H1 (cell line): ENCODE measurements around the gene GBGT1. TPM values are rescaled to one million over a fixed set of nuclear protein-coding genes. Genes with fewer than 3 reads are reported as not detected.

Source experiments
- JUN ChIP-seq: IDR thresholded peaks from 2 replicates; pipeline ENCODE4 v1.6.1; 2011; ENCODE audit warnings: low read depth, mild to moderate bottlenecking, improper control_type of control experiment, low read length
- PHF8 ChIP-seq: fragments of 200-600 bp; sonication (generic); conservative IDR thresholded peaks from 2 replicates; pipeline ENCODE4 v1.7.1; 2012; ENCODE audit warnings: low read depth, mild to moderate bottlenecking, inconsistent platforms, low read length, moderate library complexity
- RXRA ChIP-seq: IDR thresholded peaks from 2 replicates; pipeline ENCODE4 v1.6.1; 2011; ENCODE audit warnings: low read depth, mild to moderate bottlenecking, low read length, moderate library complexity; ENCODE audit not compliant: insufficient read depth
- SAP30 ChIP-seq: fragments of 300-600 bp; sonication (generic); IDR thresholded peaks from 2 replicates; pipeline ENCODE4 v1.7.1; 2012; ENCODE audit warnings: low read length, moderate library complexity, mild to moderate bottlenecking, inconsistent platforms; ENCODE audit not compliant: insufficient read depth, insufficient replicate concordance
- SIX5 ChIP-seq: IDR thresholded peaks from 2 replicates; pipeline ENCODE4 v1.6.1; 2011; ENCODE audit warnings: mild to moderate bottlenecking, low read depth, low read length
- TBP ChIP-seq: IDR thresholded peaks from 2 replicates; pipeline ENCODE4 v1.6.1; 2011; ENCODE audit warnings: low read depth, low read length, improper control_type of control experiment
- ZNF274 ChIP-seq: IDR thresholded peaks from 2 replicates; pipeline ENCODE4 v1.7.0; 2012; ENCODE audit warnings: low read length, borderline replicate concordance; ENCODE audit errors: extremely low read depth
- polyA plus RNA-seq, 7 experiments: library from polyadenylated mRNA; depleted of rRNA in 3 of 7; stranded (reverse) in 5 of 7; unstranded in 2 of 7; fragments of >200 nt in 5 of 7; fragments of 200-250 nt in 2 of 7; gene quantifications; 1 replicate in 5 of 7; 2 replicates in 1 of 7; 4 replicates in 1 of 7; pipeline versions ENCODE4 v1.2.1 to v1.2.3, GENCODE V29; 2011 to 2013; ENCODE audit warnings: missing spikeins in 2 of 7, mixed read lengths in 2 of 7
- total RNA-seq: library from RNA; stranded (reverse); fragmentation: NEBNext Ultra II Directional; extraction: Animal tissue kit (Norgen Biotek cat#: 25700); gene quantifications from 2 replicates; pipeline ENCODE4 v1.2.1, GENCODE V29; 2021

The GBGT1 gene
- total and polyA plus RNA-seq, 2 of the 8 experiments (the other 6 are each of a cell fraction or from before 2014, with no cell fraction given) = 7.1 to 9.7 TPM

DNA sequence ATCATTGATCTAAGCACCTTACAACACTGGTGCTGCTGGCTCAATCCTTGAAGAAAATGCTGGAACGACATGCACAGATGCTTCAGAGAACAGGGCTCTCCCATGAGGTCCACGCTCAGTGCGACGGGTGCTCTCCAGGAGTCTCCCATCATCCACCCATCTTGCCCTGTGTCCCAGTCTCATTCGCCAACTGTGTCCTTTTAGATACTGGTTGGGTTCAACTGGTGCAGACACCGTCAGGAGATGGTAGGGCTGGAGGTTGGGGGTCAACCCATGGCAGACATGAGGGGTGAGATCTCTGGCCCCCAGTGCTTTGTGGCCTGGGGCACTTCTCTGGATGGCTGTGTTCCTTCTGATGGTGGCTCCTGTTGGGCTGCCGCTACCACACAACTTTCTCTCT is 46.9 kb upstream of the GBGT1 start (continued):
- TF ChIP-seq SAP30 (no peak), ZNF274 (no peak), TBP (no peak), JUN (no peak), SIX5 (no peak), RXRA (no peak), PHF8 (no peak)
